SK-N-SH (cell line): ENCODE results near the gene INF2.

Experiments used
- CTCF ChIP-seq: fragments of 200-600 bp; sonication (generic); IDR thresholded peaks from 2 replicates; pipeline ENCODE4 v1.6.1; 2017; ENCODE audit warnings: antibody characterized with exemption, mild to moderate bottlenecking, moderate library complexity
- EP300 ChIP-seq, 2 experiments: IDR thresholded peaks; 2 replicates each; pipeline versions ENCODE4 v1.4.0 to v1.6.1; 2012; ENCODE audit warnings: borderline replicate concordance in 1 of 2, low read depth in 1 of 2, low read length in 1 of 2
- EZH2phosphoT487 ChIP-seq: fragments of 200-600 bp; sonication (generic); IDR thresholded peaks from 2 replicates; pipeline ENCODE4 v1.6.1; 2017; ENCODE audit warnings: low read depth, mixed run types, mild to moderate bottlenecking, antibody characterized with exemption, moderate library complexity, borderline replicate concordance
- FOSL2 ChIP-seq: IDR thresholded peaks from 2 replicates; pipeline ENCODE4 v1.4.0; 2012; ENCODE audit warnings: low read depth, mild to moderate bottlenecking, moderate library complexity, borderline replicate concordance
- MAX ChIP-seq: IDR thresholded peaks from 2 replicates; pipeline ENCODE4 v1.4.0; 2012; ENCODE audit warnings: low read depth
- NFIC ChIP-seq: IDR thresholded peaks from 2 replicates; pipeline ENCODE4 v1.4.0; 2012; ENCODE audit warnings: borderline replicate concordance
- RAD21 ChIP-seq: IDR thresholded peaks from 2 replicates; pipeline ENCODE4 v1.6.1; 2012; ENCODE audit warnings: mild to moderate bottlenecking, low read length
- REST ChIP-seq: IDR thresholded peaks from 2 replicates; pipeline ENCODE4 v1.6.1; 2012; ENCODE audit warnings: mild to moderate bottlenecking, low read depth, low read length, moderate library complexity
- SIN3A ChIP-seq: IDR thresholded peaks from 2 replicates; pipeline ENCODE4 v1.6.1; 2012; ENCODE audit warnings: low read depth, mild to moderate bottlenecking, low read length, moderate library complexity, borderline replicate concordance
- SMC3 ChIP-seq: IDR thresholded peaks from 2 replicates; pipeline ENCODE4 v1.6.1; 2012; ENCODE audit warnings: low read depth, low read length, improper control_type of control experiment
- TAF1 ChIP-seq: IDR thresholded peaks from 2 replicates; pipeline ENCODE4 v1.6.1; 2012; ENCODE audit warnings: low read depth, mild to moderate bottlenecking, low read length, moderate library complexity, borderline replicate concordance

GRCh38 chr14:104694475-104694950 is 5.1 kb downstream of the INF2 start:
- TF ChIP-seq TAF1 (no peak), CTCF (no peak), EP300 (IDR thresholded peaks at IDR 0.05; ENCODE audit: borderline replicate concordance in 1 of 2, low read depth in 1 of 2, low read length in 1 of 2) (no peak), SMC3 (no peak), FOSL2 (no peak), SIN3A (no peak), MAX (no peak), EZH2phosphoT487 (no peak), REST (no peak), NFIC (no peak), RAD21 (no peak)
